Natural killer cell (primary cell): ENCODE results near the gene CA7. TPM values are rescaled to one million over a fixed set of nuclear protein-coding genes. Genes with fewer than 3 reads are reported as not detected.
A peak's percentile ranks its signal among the peaks of the same experiment; 100 is the strongest.

Experiments used
- ATAC-seq, 3 donors: fragments of 150-1000 bp in 2 of 3; fragments of 200-7000 bp in 1 of 3; cut with Tn5 transposase; 1 replicate in 1 of 3; 2 replicates in 2 of 3; pipeline ENCODE4 v1.10.0; 2021; ENCODE audit warnings: mild to moderate bottlenecking in 2 of 3, moderate library complexity in 2 of 3
- DNase-seq, 2 donors: peaks; one replicate each; pipeline versions ENCODE4 v3.0.0 to v3.0.0-alpha.2; 2013 to 2021; ENCODE audit warnings: mixed read lengths in 1 of 2
- H3K27ac ChIP-seq: one replicate; pipeline ENCODE4 v1.5.1; 2013; ENCODE audit warnings: mild to moderate bottlenecking, low read length
- H3K27me3 ChIP-seq: one replicate; pipeline ENCODE4 v1.6.1; 2013; ENCODE audit warnings: low read length; ENCODE audit not compliant: control insufficient read depth, insufficient read depth
- H3K36me3 ChIP-seq: one replicate; pipeline ENCODE4 v1.6.1; 2013; ENCODE audit warnings: low read length; ENCODE audit not compliant: control insufficient read depth, insufficient read depth
- H3K4me1 ChIP-seq: one replicate; pipeline ENCODE4 v1.6.1; 2013; ENCODE audit warnings: low read length; ENCODE audit not compliant: control insufficient read depth, insufficient read depth
- H3K4me3 ChIP-seq: one replicate; pipeline ENCODE4 v1.5.1; 2013; ENCODE audit warnings: low read length
- H3K9me3 ChIP-seq: one replicate; pipeline ENCODE4 v1.6.1; 2013; ENCODE audit warnings: low read length; ENCODE audit not compliant: control insufficient read depth, insufficient read depth
- H3K27ac Mint-ChIP-seq, 2 donors: one replicate each; pipeline ENCODE4 v1.8.0; 2022; ENCODE audit warnings: mild to moderate bottlenecking in 2 of 2, mixed read lengths in 2 of 2, moderate library complexity in 1 of 2
- H3K27me3 Mint-ChIP-seq, 2 donors: one replicate each; pipeline ENCODE4 v1.8.0; 2022; ENCODE audit warnings: low read depth in 2 of 2, mixed read lengths in 2 of 2
- H3K36me3 Mint-ChIP-seq: one replicate; pipeline ENCODE4 v1.8.0; 2022; ENCODE audit warnings: mixed read lengths
- H3K4me1 Mint-ChIP-seq, 2 donors: one replicate each; pipeline ENCODE4 v1.8.0; 2022; ENCODE audit warnings: mixed read lengths in 2 of 2
- H3K4me3 Mint-ChIP-seq: one replicate; pipeline ENCODE4 v1.8.0; 2022; ENCODE audit warnings: mild to moderate bottlenecking, moderate library complexity, mixed read lengths
- H3K9me3 Mint-ChIP-seq, 2 donors: one replicate each; pipeline ENCODE4 v1.8.0; 2022; ENCODE audit warnings: mixed read lengths in 2 of 2
- CTCF ChIP-seq: fragments of 200-600 bp; IDR thresholded peaks from one replicate; pipeline ENCODE4 v1.8.0; 2022; ENCODE audit warnings: antibody characterized with exemption
- WGBS: methylation state at CpG from one replicate; pipeline ENCODE4 v1.1.7; 2013; ENCODE audit warnings: missing lambda C conversion rate; ENCODE audit not compliant: insufficient coverage; 5-methylcytosine and 5-hydroxymethylcytosine counted together
- intact Hi-C: fragments of 100-400 bp; cut with micrococcal nuclease; formaldehyde crosslinking; loops from one replicate; pipeline ENCODE4 v1.14.2; 2022
- total RNA-seq, 4 donors: library from RNA; stranded (reverse); fragments of 120-200 nt in 1 of 4; gene quantifications; one replicate each; pipeline versions ENCODE4 v1.2.3 to v1.2.4, GENCODE V29; 2013 to 2022

Gene CA7
- total RNA-seq, result not detected
- not detected for total RNA-seq (2013)

DNA sequence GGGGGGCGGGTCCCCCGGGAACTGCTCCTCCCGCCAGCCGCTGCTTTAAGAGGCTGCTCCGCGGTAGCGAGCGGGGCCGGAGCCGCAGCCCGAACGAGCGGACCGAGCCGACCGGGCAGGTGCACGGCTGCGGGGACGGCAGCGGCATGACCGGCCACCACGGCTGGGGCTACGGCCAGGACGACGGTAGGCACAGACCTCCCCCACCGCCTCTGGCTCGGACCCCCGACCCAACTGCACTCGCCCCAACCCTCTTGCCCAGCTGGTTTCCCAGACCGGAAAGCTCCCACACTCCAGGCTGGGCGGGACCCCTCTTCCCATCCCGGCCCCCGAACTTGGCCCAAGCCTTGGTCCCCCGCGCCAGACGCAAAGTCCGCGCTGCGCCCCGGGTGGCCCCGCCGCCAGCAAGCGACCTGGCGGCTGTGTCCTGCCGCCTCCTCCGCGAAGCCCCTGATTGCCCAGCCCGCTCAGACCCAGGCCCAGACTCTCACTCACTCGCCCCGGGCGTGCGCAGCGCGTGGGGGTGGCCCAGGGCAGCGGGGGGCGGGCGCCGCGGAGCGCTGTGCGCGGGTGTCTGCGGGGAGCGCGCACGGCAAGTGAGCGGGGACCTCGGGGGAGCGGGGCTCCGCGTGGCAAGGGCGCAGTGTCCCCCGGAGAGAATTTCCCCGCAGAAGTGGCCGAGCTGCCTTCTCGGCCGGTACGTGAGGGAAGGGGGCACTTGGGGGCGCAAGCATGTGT is at the start of gene CA7:
Gene CA7 (plus strand): TSS at position 73 of the 738 bp plus-strand sequence. CDS start 74 bp downstream, at position 147.
- Mint-ChIP-seq H3K27me3 (peaks cover 8 to 34% of the 10 kb centered on the region in 2 donors), H3K36me3 (no peaks in the 10 kb centered on the region), H3K27ac (no peak within 1 kb of the TSS), H3K4me1 (peaks cover 0 to 16% of the 10 kb centered on the region in 2 donors), H3K4me3 (peak within 1 kb of the TSS; percentile 75), H3K9me3 (no peaks in the 10 kb centered on the region)
- no peak for TF ChIP-seq CTCF
- no peak within 1 kb of the TSS for H3K4me3 ChIP-seq
- no peak within 1 kb of the TSS for H3K27ac ChIP-seq
- no peaks in the 10 kb centered on the region for H3K36me3 ChIP-seq
- 3% methylated on average over 79 of the region's 79 CpGs for WGBS
- intact Hi-C loops, result no loop called here
- H3K9me3 ChIP-seq, result no peaks in the 10 kb centered on the region
- ATAC-seq (peak in 2 of 3 donors; percentile 54 to 70), DNase-seq (peak in 1 of 2 donors; percentile 11)
- H3K4me1 ChIP-seq, result peaks cover 10% of the 10 kb centered on the region
- H3K27me3 ChIP-seq, result peaks cover 17% of the 10 kb centered on the region

DNA sequence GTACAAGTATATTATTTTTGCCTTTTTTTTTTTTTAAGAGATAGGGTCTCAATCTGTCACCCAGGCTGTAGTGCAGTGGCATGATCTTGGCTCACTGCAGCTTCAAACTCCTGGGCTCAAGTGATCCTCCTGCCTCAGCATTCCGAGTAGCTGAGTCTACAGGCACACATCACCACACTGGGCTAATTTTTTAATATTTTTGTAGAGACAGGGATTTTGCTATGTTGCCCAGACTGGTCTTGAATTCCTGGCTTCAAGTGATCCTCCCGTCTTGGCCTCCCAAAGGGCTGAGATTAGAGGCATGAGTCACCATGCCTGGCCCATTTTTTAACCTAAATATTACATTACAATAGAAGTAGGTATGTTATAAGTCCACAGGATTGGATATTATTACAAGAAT is 46.1 kb upstream of the CA7 start:
- no peak for TF ChIP-seq CTCF
- no peaks in the 10 kb centered on the region for H3K4me1 Mint-ChIP-seq
- no peaks in the 10 kb centered on the region for H3K27me3 Mint-ChIP-seq
- Histone ChIP-seq H3K27me3 (no peaks in the 10 kb centered on the region), H3K4me3 (no peak overlapping the region), H3K36me3 (peaks cover 12% of the 10 kb centered on the region), H3K27ac (no peak overlapping the region), H3K4me1 (no peaks in the 10 kb centered on the region), H3K9me3 (no peaks in the 10 kb centered on the region)
- H3K9me3 Mint-ChIP-seq, result no peaks in the 10 kb centered on the region
- 88% methylated on average over 2 of the region's 2 CpGs for WGBS
- DNase-seq (no peak), ATAC-seq (no peak)
- H3K27ac Mint-ChIP-seq, result no peak overlapping the region
- H3K4me3 Mint-ChIP-seq, result no peak overlapping the region
- intact Hi-C loops, result no loop called here
- H3K36me3 Mint-ChIP-seq, result no peaks in the 10 kb centered on the region

DNA sequence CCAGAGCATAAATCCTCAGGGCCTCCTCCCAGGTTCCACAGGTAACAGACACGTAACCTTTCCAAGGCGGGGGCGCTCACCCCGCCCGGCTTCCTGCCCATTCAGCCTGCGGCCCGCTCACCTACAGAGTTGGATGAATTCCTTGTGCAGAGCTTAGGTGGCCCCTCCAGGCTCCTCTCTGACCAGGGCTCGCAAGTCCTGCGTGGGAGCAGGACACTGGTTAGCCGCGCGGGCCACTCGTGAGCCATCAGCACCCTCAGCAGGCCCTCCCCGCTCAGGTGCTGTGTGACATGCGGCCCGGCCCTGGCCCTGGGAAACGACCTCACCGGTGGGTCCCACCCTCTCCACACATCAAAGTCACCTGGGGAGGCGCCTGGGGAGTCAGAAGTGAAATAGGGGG is 43.4 kb upstream of the CA7 start:
- Mint-ChIP-seq H3K9me3 (no peaks in the 10 kb centered on the region), H3K27me3 (no peaks in the 10 kb centered on the region), H3K36me3 (peaks cover 19% of the 10 kb centered on the region), H3K4me3 (no peak overlapping the region), H3K27ac (no peak overlapping the region), H3K4me1 (no peaks in the 10 kb centered on the region)
- no peak for ATAC-seq
- DNase-seq, result no peak
- H3K36me3 ChIP-seq, result peaks cover 35% of the 10 kb centered on the region
- H3K4me1 ChIP-seq, result no peaks in the 10 kb centered on the region
- TF ChIP-seq CTCF, result no peak
- H3K27me3 ChIP-seq, result no peaks in the 10 kb centered on the region
- H3K27ac ChIP-seq, result no peak overlapping the region
- 96% methylated on average over 19 of the region's 19 CpGs for WGBS
- H3K4me3 ChIP-seq, result no peak overlapping the region
- intact Hi-C loops, result no loop called here
- H3K9me3 ChIP-seq, result no peaks in the 10 kb centered on the region
